ENCODE data around the gene PSMA5. TPM values are rescaled to one million over a fixed set of nuclear protein-coding genes. Genes with fewer than 3 reads are reported as not detected.

Gene PSMA5
- total and polyA plus RNA-seq, 10 donors = 29.9 to 87.0 (median 61.7) TPM

GRCh38 chr1:109367626-109368025, 58.6 kb downstream of the PSMA5 start:
- Histone ChIP-seq H3K4me3 (no peak overlapping the region), H3K36me3 (peaks cover 0 to 34% (median 4%) of the 10 kb centered on the region in 6 donors), H3K4me1 (peaks cover 0 to 44% (median 13%) of the 10 kb centered on the region in 6 donors), H3K27me3 (replicated peaks in 1 of 7) (peaks cover 0 to 5% (median 0%) of the 10 kb centered on the region in 7 donors), H3K27ac (no peak overlapping the region), H3K9me3 (no peaks in the 10 kb centered on the region)
- DNase-seq = no peak
- intact Hi-C loops (cut with DNase I; ENCODE audit: low total_unique reads) = no loop called here
- TF ChIP-seq CTCF (IDR thresholded peaks at IDR 0.05 in 8 of 11, conservative IDR thresholded peaks at IDR 0.05 in 3 of 11) (no peak), POLR2AphosphoS5 (IDR thresholded peaks at IDR 0.05) (no peak), POLR2A (IDR thresholded peaks at IDR 0.05) (no peak)
- 85 to 95% (median 90%) methylated on average over 3 of the region's 3 CpGs for WGBS, 5 donors

- Histone ChIP-seq H3K9me3 (no peaks in the 10 kb centered on the region), H3K27me3 (replicated peaks in 1 of 7) (peaks cover 0 to 3% (median 0%) of the 10 kb centered on the region in 7 donors), H3K4me1 (peaks cover 0 to 34% (median 3%) of the 10 kb centered on the region in 6 donors), H3K36me3 (peaks cover 0 to 34% (median 4%) of the 10 kb centered on the region in 6 donors), H3K4me3 (no peak overlapping the region), H3K27ac (no peak overlapping the region)
- 80 to 92% (median 88%) methylated on average over 2 of the region's 2 CpGs for WGBS, 5 donors
- DNase-seq = no peak
- intact Hi-C loops (cut with DNase I; ENCODE audit: low total_unique reads) = no loop called here
- TF ChIP-seq POLR2AphosphoS5 (IDR thresholded peaks at IDR 0.05) = no peak
- TF ChIP-seq CTCF (IDR thresholded peaks at IDR 0.05 in 8 of 11, conservative IDR thresholded peaks at IDR 0.05 in 3 of 11) = no peak
- TF ChIP-seq POLR2A (IDR thresholded peaks at IDR 0.05) = no peak
These were observed 60.5 kb downstream of the PSMA5 start for GRCh38 chr1:109365642-109366204.

GRCh38 chr1:109361649-109362048, 64.6 kb downstream of the PSMA5 start:
- no peaks in the 10 kb centered on the region for H3K27me3 ChIP-seq (replicated peaks in 1 of 7)
- no peak overlapping the region for H3K4me3 ChIP-seq
- H3K36me3 ChIP-seq = peaks cover 0 to 21% (median 2%) of the 10 kb centered on the region in 6 donors
- peaks cover 0 to 11% (median 0%) of the 10 kb centered on the region in 6 donors for H3K4me1 ChIP-seq
- TF ChIP-seq POLR2A (IDR thresholded peaks at IDR 0.05) = no peak
- no peak for TF ChIP-seq POLR2AphosphoS5 (IDR thresholded peaks at IDR 0.05)
- TF ChIP-seq CTCF (IDR thresholded peaks at IDR 0.05 in 8 of 11, conservative IDR thresholded peaks at IDR 0.05 in 3 of 11) = no peak
- 76 to 83% (median 77%) methylated on average over 1 of the region's 1 CpG for WGBS, 5 donors
- H3K27ac ChIP-seq = peak overlapping the region in 3 of 8 donors; percentile 12 to 42 (median 25)
- H3K9me3 ChIP-seq = no peaks in the 10 kb centered on the region
- intact Hi-C loops (cut with DNase I; ENCODE audit: low total_unique reads) = no loop called here
- DNase-seq = no peak

- H3K36me3 ChIP-seq = peaks cover 0 to 15% (median 0%) of the 10 kb centered on the region in 6 donors
- peaks cover 0 to 11% (median 0%) of the 10 kb centered on the region in 6 donors for H3K4me1 ChIP-seq
- no peaks in the 10 kb centered on the region for H3K9me3 ChIP-seq
- peak overlapping the region in 4 of 8 donors; percentile 12 to 42 (median 23) for H3K27ac ChIP-seq
- intact Hi-C loops (cut with DNase I; ENCODE audit: low total_unique reads) = no loop called here
- H3K4me3 ChIP-seq = no peak overlapping the region
- no peaks in the 10 kb centered on the region for H3K27me3 ChIP-seq (replicated peaks in 1 of 7)
- TF ChIP-seq POLR2AphosphoS5 (IDR thresholded peaks at IDR 0.05) = no peak
- 62 to 83% (median 73%) methylated on average over 2 of the region's 2 CpGs for WGBS, 5 donors
- no peak for DNase-seq
These were observed 65.2 kb downstream of the PSMA5 start for GRCh38 chr1:109361069-109361468.
